HG02571 (cell line): ENCODE results near the gene FAIM2.
"Not testable (repeated sequence)": the region's sequence is repeated elsewhere in the genome, so short reads cannot be mapped to it uniquely, and the experiment has no call there.

Experiments
- ATAC-seq: cut with Tn5 transposase; IDR thresholded peaks from one replicate; pipeline ENCODE4 v1.9.1; 2021; ENCODE audit warnings: mild to moderate bottlenecking, moderate library complexity; ENCODE audit not compliant: unreplicated experiment

Gene FAIM2

DNA sequence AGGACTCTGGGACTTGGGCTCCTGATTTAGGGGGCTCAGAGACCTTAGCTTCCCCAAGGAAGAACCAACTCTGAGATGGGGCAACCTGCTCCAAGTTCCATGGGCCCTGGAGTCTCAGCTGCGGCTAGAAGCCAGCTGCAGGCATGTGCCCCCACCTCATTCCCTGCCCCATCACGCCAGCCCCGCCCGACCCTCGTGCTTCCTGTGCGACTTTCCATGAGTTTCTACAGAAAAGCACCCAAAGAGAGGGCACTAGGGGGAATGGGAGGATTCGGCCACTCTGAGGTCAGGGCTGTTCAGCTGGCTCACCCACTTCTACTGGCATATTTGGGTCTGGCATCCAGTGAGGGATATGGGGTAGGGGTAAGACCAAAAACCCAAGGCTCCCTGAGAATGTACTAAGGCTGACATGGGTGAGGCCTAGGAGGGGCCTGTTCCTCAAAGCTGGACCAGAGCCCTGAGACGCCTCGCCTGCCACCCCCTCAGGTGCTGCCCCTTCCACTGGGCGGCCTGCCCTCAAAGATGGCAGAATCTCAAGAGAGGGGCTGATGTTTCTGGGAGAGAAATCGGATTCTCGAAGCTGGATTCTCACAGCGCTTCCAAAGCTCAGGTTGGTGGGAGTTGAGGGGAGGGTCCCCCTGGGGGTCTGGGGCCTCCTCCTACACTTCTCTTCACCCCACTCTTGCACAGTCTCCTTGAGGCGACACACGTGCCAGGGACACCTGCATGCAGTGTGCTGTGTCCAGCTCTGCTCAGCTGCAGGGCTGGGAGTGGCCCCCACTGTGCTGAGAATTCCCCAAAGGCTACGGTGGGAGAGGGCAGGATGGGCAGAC is 22.1 kb downstream of the FAIM2 start:
- ATAC-seq, result no peak

DNA sequence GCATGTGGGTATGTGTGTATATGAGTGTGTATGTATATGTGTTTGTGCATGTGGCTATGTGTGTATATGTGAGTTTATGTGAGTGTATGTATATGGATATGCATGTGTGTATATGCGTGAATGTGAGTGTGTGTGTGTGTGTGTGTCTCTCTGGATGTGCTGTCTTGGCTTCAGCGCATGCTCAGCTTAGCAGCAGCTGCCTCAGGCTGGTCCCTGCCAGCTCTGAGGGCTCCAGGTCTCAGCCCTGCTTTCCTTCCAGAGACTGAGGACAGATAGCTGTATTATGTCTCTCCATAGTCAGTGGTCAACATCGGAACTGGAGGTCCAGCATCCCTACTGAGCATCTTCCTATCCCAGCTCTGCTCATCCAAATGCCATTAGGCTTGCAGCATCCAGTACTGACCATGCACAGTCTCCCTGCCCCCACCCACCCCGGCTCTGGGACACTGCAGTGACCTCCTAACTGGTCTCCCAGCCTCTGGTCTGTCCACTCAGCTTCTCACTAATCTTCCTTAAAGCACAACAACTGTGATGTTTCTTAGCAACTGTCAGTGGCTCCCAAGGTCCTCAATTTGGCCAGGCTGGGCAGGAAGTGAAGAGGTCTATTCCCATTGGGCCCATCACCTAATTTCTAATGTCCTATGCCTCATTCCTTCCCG is 22.8 kb downstream of the FAIM2 start:
- ATAC-seq, result no peak

DNA sequence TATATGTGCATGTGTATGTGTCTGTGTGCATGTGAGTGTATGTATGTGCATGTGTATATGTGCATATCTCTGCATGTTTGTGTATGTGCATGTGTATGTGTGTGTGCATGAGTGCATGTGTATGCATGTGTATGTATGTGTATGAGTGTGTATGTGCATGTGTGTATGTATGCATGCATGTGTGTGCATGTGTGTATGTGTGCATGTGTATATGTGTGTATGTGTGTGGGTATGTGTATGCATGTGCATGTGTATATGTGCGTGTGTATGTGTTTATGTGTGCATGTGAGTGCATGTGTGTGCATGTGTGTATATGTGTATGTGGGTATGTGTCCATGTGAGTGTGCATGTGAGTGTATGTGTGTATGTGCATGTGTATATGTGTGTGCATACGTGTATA is 24.6 kb downstream of the FAIM2 start:
- ATAC-seq, result not testable (repeated sequence)

DNA sequence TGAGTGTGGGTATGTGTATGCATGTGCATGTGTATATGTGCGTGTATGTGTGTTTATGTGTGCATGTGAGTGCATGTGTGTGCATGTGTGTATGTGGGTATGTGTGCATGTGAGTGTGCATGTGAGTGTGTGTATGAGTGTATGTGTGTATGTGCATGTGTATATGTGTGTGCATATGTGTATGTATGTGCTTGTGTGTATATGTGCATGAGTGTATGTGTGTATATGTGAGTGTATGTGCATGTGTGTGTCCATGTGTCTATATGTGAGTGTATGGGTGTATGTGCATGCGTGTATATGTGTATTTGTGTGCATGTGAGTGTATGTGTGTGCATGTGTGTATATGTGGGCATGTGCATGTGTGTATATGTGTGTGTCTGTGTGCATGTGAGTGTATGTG is 25.7 kb downstream of the FAIM2 start:
- no peak for ATAC-seq

DNA sequence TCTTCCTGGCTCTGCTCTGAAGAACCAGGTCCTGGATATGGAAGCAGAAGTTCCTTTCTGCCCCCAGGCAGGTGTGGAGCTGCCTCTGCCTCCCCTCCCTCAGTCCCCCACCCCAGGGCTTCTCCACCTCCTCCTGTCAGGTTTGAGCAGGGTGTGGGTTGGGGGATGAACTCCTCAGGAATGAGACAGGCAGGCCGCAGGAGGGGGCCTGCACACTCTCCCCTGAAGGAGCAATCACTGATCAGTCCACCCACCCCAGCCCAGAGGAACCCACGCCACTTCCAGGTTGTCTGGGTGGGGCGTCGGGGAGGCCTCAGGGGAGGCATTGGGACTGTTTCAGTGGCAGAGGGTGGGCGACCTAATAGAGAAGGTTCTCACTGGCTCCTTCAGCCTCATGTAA is 26.6 kb downstream of the FAIM2 start:
- ATAC-seq, result no peak

DNA sequence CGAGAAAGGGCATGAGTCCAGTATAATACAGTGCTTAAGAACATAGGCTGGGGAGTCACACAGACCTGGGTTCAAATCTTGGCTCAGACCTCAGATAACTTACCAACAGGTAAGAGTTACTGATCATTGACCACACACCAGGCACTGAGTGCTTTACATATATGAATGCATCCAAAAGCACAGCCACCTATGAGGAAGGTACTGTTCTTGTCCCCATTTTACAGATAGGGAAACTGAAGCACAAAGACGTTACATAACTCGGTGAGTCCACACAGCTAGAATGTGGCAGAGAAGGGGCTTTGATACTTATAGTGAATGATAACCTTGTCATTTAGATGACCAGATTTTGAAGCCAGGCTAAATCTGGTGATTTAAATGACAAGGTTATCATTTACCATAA is 27.6 kb downstream of the FAIM2 start:
- ATAC-seq, result no peak

DNA sequence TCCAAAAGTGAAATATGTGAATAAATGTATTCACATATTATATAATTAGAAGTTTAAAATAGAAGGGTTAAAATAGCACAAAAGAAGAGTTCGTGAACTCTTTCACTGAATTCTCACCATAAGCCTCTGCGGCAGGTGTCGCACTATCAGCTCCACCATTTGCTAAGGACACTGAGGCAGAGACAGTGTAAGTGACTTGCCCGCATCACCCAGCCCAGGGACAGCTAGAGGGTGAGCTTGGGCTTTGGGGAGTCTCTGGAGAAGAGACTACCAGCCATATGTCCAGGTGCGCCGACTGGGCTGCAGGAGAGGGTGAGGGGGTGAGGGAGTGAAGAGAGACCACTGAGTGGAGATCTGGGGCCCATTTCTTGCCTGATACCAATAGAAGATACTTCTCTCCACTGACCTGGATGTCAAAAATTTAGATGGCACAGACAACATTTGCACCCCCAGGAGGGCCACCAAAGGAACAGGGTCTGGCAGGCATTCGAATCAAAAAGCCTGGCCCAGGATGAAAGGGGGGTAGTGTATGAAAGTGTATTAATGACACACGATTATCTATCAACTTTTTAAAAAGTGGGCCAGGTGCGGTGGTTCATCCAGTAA is 28.5 kb downstream of the FAIM2 start:
- no peak for ATAC-seq

DNA sequence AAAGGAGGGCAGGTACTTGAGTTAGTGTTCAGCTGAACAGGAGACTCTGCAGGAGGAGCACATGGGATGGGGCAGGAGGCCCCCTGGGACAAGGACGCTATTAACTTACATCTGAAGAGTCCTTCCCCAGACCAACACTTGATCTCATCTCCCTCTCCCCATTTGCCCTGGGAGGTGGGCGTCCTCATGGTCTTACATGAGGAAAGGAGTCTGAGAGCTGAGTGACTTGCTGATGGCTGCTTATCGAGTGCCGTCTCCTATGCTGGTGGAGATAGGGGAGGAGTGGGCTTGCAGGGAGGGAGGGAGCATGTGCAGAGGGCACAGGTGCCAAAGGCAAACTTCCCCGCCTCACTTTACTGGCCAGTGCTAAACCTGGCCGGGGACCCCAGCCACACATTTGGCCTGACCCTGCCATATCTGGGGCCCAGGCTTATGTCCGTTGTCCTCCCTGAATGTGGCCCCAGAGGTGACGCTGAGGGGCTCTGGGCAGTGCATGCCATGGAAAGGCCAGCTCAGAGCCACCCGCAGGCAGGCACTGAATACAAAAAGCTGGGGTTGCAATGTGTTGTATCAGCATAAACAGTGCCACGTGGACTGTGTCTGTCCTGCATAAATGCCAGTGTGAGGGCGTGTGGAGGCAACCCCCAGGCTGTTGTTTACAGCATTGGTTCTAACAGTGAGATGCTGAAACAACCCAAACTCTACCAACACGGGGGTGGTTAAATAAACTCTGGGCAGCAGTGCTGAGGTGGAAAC is 29.4 kb downstream of the FAIM2 start:
- ATAC-seq, result no peak

DNA sequence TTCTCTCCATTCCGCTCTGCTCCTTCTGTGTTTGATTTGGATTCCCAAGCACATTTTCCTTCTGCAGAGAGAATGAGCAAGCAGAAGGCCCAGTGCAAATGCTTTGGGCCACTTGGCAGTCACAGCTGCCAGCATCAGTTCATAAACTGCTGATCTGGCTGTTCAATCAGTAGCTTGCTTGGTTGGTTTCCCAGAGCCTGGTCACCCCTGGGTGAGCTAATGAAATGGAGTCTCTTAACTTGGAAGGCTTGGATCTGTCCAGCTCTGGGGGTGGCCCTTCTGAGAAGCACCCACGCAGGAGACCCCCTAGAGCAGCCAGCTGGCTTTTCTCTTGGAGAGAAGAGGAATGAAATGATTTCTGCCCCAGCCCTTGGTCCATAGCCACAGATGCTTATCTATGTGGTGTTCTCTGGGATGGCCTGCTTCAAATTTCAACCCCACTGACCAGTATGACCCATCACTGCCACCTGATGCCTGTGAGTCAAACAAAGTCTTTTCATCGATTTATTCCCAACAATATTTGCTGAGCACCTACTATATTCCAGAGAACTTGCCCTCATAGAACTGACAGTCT is 30.3 kb downstream of the FAIM2 start:
- ATAC-seq, result no peak

DNA sequence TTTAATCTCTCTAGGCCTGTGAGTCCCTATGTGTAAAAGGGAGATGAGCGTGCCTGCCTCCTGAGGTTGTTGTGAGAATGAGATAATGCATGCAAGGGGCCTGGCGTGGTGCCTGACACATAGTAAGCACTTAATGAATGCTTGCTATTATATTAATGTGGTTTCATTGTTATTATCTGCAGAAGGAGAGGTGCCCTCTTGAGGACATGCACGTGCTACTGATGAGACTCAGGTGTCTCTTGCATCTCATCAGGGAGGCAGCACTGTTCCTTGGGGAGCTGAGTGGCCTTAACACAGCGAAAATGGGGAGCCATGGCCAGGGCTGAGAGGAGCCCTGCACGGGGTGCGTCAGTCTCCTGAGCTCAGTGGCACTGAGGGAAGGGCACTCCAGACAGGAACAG is 30.9 kb downstream of the FAIM2 start:
- no peak for ATAC-seq

DNA sequence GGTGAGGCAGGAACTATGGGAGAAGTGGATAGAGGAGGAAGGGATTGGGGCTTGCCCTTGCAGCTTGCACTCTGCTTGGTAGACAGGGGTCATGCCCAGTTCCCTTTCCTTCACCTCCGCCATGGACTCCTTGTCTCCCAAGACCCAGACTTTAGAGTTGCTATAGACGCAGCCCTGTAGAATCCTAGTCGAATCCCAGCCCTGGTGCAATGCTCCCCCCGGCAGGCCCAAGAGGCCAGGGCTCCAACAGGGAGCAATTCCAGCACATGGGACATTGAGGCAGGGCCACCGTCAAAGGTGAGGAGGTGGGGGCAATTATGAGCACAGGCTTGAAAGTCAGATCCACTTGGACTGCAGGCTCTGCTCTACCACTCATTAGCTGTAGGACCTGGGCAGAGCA is 31.3 kb downstream of the FAIM2 start:
- ATAC-seq, result no peak

DNA sequence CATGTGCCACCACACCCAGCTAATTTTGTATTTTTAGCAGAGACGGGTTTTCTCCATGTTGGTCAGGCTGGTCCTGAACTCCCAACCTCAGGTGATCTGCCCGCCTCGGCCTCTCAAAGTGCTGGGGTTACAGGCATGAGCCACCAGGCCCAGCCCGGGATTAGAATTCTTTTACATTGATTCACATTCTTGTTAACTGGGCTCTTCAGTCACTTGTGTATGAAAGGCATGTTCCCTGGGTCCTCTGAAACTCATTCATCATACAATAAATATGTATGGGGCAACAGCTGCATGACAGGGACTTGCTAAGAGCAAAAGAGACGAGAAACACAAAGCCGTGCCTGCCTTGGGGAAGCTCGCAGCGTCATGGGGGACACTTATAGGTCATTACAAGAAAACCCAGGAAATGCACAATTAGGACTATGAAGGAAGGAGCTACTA is 31.9 kb downstream of the FAIM2 start:
- not testable (repeated sequence) for ATAC-seq

DNA sequence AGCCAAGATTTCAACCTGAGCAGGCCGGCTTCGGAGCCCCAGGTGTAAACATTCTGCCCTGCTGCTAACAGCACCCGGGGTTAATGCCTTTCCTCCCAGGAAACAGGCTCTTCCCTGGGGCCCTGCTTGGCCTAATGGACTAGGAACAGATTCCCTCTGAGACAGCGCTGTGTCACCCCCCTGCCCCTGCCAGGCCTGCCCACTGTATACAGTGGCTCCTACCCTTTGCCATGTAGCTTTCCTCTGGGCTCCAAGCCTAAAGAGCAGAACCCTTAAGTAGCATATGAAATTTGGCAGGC is 32.5 kb downstream of the FAIM2 start:
- no peak for ATAC-seq

DNA sequence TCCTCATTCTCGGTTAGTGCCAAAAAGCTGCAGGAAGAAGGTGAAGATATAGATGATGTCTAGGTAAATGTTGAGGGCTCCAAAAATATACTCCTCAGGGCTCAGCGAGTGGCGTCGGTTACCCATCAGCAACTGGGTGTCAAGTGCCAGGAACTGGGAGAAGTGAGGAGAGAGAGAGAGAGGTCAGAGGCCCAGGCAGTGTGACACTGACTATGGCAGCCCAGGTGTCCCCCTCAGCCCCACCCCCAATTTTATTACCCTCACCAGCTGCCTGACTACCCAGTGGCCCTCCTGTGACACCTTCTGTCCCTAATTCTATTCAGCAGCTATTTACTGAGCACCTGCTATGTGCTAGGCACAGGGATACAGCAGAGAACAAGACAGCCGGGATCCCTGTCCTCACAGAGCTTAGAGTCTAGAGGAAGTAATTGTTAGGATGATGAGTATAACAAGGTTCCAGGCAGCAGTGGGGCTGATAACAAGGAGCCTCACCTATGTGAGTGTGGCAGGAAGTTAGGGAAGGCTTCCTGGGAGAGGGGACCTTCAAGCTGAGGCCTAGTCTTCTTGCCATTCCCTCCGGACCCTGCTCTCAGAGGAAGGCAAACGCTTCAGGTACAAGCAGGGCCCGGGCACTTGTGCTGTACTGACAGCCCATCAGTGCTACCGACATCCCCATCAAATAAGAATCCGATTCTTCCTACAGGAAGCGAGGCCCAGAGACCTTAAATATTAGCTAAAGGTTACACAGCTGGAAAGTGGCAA is 33.0 kb downstream of the FAIM2 start:
- no peak for ATAC-seq

DNA sequence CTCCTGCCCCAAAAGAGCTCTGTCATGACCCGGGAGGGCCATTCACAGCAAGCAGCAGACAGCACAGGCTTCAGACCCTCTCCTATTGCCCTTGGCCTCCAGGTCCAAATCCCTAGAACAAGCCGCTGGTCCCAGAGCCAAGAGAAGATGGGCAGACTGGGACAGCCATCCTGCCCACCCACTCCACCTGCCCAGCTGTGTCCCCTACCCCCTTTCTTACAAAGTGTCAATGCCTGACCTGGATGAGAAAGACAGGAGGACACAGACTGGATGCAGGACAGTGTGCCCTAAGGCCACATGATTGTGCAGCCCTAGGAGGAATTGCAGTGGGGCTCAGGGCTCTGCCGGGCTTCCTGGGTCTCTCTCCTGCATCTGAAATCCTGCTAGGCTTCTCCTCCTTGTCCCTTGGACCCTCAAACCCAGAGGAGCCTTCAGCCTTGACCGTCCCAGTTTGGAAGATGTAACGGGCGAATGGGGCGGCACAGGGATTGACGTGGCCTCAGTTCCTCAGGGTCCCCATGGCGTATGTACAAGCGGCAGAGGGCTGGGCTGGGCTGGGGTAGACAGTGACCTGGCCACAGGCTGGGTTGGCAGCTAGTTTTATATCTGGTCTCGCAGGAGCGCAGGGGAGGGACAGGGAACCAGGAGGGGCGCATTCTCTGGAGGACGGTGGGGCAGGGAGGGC is 33.7 kb downstream of the FAIM2 start:
- no peak for ATAC-seq

DNA sequence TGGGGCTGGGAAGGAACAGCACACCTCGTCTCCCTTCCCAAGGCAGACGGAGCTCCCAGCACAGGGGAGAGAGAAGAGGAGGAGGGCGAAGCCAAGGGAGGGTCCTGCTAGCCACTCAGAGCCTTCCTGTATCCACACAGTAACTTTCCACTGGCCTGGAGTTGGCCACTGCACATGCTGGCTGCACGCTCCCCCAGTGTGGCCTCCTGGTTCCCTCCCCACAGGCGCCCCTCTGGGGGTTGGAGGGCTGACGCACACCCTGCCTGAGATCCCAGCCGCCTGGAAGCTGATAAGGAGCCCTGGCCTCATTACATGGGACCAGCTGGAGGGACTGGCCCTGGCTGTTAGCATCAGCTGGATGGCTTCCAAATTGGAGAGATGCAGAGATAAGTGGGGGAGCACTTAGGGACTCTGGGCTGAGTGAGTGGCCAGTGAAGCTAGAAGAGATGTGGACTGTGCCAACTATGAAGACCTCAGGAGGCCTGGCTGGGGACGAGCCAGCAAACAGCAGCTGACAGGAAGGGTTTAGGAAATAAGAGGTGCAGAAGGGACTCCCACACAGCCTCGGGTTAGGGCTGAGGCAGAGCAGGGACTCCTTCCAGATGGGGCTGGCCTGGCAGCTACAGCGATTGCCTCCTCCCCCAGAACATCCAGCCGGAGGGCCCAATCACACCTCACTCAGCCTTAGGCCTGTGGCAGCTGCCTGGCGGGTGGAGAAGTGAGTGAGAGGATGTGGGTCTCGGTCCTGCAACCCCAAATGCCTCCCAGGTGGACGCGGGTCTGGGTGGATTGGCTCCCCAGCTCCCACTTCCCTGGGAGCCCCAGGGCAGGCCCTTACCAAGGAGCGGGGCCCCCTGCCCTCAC is 34.5 kb downstream of the FAIM2 start:
- ATAC-seq, result no peak

DNA sequence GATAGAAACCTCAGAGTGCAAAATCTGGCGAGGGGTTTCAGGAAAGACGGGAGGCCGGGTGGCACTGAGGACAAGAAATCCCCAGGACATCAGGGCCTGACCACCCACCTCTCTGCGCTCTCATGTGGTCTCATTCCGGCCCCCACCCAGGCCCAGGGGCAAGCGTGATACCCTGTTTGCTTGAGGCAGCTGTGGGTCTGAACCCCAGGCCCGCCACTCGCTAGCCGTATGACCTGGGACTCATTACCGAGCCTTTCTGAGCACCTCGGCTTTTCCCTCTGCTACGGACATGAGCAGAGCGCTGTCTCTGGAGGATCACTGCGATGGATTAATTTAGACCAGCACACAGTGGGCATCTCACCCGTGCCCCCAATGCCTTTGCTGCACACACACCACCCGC is 35.3 kb downstream of the FAIM2 start:
- ATAC-seq, result no peak

DNA sequence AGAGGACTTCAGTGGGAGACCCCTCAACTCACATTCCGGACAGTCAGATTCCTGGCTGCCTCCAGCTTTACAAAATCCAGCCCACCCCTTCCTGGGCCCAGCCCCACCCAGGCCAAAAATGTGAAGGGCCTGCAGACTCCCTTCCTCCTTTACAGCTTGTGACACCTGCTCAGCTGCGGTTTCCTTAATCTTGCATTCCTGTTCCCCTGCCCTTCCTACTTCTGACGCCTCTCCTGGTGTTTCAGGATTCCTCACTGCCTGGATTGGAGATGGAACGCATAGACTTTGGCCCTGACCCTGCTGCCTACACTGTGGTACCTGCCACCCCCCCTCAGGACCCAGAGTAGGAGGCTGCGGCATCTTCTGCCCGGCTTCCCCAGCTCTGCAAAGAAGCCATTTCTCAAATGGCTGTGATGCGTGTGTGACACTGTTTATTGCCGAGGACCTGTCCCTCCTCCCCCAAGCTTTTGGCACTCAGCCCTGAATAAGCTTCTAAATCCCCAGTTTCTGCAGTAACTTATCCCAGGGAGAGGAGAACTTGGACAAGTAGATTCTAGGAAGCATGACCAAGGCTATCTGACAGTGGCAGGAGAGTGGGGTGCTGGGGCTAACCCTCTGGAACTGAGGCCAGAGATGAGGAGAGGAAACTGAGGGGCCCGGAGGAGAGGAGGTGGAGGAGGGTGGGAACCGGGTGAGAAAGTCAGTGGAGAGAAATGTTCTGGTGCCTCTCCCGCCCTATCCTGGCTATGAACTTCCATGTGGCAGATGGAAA is 35.9 kb downstream of the FAIM2 start:
- ATAC-seq, result no peak
